A204.1 (cell line): ENCODE data around the gene CLDN34.

ENCODE experiments used
- FAIRE-seq: peaks from 2 replicates; lab custom pipeline; 2012; peaks lifted over from hg19 to GRCh38; lab: Jason Lieb, UNC

The CLDN34 gene

GRCh38 chrX:10016519-10017132 lies 49.5 kb downstream of the CLDN34 start:
- no peak for FAIRE-seq

- FAIRE-seq, result no peak
Measured at GRCh38 chrX:10017872-10018271, 50.7 kb downstream of the CLDN34 start.
